GM18873 (cell line): ENCODE results near the gene CUL4B.
"Not testable (repeated sequence)": the region's sequence is repeated elsewhere in the genome, so short reads cannot be mapped to it uniquely, and the experiment has no call there.

Source experiments
- ATAC-seq: cut with Tn5 transposase; IDR thresholded peaks from one replicate; pipeline ENCODE4 v1.9.1; 2021; ENCODE audit warnings: mild to moderate bottlenecking, moderate library complexity, moderate number of reproducible peaks; ENCODE audit not compliant: unreplicated experiment, low FRiP score

Gene CUL4B

GRCh38 chrX:120534413-120535205 lies 26.2 kb downstream of the CUL4B start:
- no peak for ATAC-seq

- no peak for ATAC-seq
Measured at GRCh38 chrX:120522820-120523219, 37.9 kb downstream of the CUL4B start.

GRCh38 chrX:120517936-120518335 lies 42.8 kb downstream of the CUL4B start:
- ATAC-seq: no peak

DNA sequence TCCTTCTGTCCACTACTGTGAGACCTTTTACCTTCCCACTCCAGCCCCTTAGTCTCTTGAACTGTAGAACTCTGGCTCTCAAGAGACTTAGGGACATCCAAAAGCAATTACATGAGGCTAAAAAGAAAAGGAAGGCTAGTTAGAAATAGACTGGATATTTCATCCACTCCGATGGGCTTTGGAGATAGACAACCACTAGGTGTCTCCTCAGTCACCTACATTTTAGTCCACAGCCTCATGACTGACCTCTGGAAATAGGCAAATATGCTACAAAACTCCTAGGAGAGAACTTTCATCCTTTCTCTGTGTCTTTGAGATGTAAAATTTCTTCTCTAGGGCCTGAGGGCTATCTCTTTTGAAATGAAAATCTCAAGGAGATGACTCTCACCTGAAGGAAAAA lies 46.5 kb downstream of the CUL4B start:
- no peak for ATAC-seq

DNA sequence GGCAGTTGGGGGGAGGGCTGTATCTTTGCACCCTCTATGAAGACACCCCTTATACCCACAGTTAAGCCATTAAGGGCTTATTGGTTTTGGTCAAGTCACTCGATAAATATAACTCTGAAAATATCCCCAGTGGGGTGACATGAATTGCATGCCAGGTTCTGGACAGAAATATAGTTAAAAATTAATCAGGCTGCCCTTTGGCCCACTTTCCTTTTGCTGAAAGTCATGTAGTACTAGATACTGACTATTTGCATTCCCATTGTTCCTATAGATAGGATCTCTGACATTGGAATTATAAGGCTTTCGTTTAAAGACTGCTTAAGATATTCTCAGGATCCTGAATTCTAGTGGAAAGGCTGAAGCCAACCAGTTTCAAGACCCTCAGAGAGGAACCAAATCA lies 48.1 kb downstream of the CUL4B start:
- ATAC-seq: no peak

GRCh38 chrX:120512222-120512621 lies 48.5 kb downstream of the CUL4B start:
- no peak for ATAC-seq

GRCh38 chrX:120504569-120504968 lies 56.2 kb downstream of the CUL4B start:
- no peak for ATAC-seq

DNA sequence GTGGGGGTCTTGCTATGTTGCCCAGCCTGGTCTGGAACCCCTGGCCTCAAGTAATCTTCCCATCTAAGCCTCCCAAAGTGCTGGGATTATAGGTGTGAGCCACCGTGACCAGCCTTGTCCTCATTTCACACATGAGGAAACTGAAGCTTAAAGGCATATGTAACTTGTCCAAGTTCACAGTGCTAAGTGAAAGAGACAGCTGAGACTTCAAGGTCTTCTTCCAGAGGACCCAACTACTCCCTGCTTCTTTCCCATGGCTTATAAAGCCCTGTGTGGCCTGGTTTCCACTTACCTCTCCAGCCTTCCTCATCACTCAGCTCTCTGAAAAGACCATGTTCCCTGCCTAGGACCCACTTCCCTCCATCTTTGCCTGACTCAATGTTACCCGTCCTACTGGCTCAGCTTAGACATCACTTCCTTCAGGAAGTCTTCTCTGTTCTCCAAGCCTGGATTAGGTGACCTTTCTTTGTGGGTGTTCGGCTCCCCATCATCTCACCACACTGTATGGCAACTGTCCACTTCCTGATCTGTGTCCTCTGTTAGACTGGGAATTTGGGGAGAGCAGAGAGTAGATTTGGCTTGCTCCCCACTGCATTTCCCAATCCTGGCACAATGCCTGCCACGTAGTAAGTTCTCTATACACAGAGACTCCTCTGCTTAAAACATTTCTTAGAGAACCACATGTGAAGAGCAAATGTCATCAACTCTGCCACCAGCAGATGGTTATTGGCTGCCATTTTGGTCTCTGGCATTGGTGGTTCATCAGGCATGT lies 61.3 kb downstream of the CUL4B start:
- ATAC-seq: no peak

- not testable (repeated sequence) for ATAC-seq
Measured at GRCh38 chrX:120490119-120490518, 70.6 kb downstream of the CUL4B start.

- ATAC-seq: no peak
Measured at GRCh38 chrX:120486786-120487185, 74.0 kb downstream of the CUL4B start.

DNA sequence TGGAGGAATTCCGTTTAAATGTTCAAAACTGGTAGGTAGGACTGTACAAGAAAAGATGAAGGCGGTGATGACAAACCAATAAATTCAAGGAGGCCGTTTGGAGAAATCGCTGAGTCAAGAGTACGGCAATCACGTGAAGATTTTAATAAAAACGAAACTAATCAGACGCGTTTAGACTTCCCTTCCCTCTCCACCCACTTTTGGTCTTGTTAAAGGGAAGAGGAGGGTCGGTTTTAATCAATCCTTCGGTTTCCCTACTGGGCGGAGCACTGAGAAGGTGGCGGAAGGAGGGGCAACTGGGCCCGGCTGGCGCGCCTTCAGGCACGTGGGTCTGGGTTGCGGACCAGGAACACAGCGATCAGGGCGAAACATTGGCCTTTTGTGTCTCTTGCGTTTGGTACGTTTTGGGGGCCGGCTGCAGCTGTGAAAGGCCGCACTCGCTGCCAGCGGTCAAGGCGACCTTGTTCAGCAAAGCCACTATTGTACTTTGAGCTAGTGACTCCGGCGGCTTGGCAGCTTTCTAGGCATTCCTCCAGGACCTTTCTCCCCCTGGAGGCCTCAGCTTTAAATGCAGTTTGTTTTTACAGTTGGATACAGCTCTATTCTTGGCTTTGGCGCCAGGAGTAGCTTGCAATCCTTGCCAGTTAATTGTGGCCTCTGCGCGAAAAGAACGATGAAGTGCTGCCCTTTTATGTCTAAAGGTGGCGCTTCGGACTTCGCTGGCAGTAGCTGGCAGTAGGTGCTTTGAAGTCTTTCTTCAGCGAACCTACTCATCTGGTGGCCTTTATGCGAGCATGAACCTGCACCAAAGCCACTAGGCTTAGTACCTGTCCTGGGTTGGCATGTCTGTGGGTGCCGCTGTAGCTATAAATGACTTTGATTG lies 74.9 kb downstream of the CUL4B start:
- ATAC-seq: peak; percentile 71

GRCh38 chrX:120485315-120485637 lies 75.5 kb downstream of the CUL4B start:
- ATAC-seq: no peak

DNA sequence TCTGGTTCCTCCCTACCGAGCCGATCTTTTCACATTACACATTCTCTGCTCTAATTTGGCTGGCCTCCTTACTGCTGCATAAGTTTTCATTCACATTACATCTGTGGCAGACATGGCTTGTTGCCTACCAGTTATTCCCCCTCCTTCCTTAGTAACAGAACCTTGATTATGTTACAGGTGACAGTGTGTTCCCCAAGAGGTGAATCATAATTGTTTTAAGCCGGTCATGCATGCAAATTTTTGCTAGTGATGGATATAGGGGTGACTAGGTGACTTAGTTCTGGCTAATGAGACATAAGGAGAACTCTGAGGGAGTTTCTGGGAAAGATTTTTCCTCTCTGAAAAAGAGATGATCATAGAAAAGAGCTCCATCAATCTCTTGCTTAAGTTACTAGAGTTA lies 83.3 kb downstream of the CUL4B start:
- no peak for ATAC-seq

DNA sequence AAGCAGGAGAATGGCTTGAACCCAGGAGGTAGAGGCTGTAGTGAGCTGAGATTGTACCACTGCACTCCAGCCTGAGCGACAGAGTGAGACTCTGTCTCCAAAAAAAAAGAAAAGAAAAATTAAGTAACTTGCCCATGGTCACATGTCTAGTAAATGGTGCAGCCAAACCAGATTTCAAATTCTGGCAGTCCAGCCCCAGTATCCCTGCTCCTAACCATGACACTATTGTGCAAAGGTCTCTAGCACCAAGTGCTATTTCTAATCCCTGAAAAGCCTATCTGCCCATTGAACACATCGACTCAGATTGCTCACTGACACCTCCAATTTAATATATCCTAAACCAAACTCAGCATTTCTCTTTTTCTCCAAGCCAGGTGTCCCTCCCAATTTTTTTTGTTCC lies 84.0 kb downstream of the CUL4B start:
- no peak for ATAC-seq

- not testable (repeated sequence) for ATAC-seq
Measured at GRCh38 chrX:120475447-120475846, 85.3 kb downstream of the CUL4B start.
